AG10803 (cell line): ENCODE measurements around the gene NMNAT3.

Experiments used
- DNase-seq: peaks from one replicate; pipeline ENCODE4 v3.0.0; 2010; ENCODE audit warnings: low read depth
- H3K4me3 ChIP-seq: 2 replicates; pipeline ENCODE4 v1.5.1; 2011; ENCODE audit warnings: mild to moderate bottlenecking, low read length, control low read depth
- TF ChIP-seq, protein P1 (sequence below): conservative IDR thresholded peaks from 2 replicates; pipeline ENCODE4 v1.5.1; 2011; ENCODE audit warnings: mild to moderate bottlenecking, low read length, control low read depth, inconsistent platforms

The NMNAT3 gene

GRCh38 chr3:139654637-139655365 is 23.0 kb downstream of the NMNAT3 start:
- no peak overlapping the region for H3K4me3 ChIP-seq
- no peak for DNase-seq
- TF ChIP-seq, protein P1, sequence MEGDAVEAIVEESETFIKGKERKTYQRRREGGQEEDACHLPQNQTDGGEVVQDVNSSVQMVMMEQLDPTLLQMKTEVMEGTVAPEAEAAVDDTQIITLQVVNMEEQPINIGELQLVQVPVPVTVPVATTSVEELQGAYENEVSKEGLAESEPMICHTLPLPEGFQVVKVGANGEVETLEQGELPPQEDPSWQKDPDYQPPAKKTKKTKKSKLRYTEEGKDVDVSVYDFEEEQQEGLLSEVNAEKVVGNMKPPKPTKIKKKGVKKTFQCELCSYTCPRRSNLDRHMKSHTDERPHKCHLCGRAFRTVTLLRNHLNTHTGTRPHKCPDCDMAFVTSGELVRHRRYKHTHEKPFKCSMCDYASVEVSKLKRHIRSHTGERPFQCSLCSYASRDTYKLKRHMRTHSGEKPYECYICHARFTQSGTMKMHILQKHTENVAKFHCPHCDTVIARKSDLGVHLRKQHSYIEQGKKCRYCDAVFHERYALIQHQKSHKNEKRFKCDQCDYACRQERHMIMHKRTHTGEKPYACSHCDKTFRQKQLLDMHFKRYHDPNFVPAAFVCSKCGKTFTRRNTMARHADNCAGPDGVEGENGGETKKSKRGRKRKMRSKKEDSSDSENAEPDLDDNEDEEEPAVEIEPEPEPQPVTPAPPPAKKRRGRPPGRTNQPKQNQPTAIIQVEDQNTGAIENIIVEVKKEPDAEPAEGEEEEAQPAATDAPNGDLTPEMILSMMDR, result no peak

GRCh38 chr3:139653582-139653981 is 24.2 kb downstream of the NMNAT3 start:
- no peak overlapping the region for H3K4me3 ChIP-seq
- no peak for DNase-seq
- TF ChIP-seq, protein P1, result no peak

DNA sequence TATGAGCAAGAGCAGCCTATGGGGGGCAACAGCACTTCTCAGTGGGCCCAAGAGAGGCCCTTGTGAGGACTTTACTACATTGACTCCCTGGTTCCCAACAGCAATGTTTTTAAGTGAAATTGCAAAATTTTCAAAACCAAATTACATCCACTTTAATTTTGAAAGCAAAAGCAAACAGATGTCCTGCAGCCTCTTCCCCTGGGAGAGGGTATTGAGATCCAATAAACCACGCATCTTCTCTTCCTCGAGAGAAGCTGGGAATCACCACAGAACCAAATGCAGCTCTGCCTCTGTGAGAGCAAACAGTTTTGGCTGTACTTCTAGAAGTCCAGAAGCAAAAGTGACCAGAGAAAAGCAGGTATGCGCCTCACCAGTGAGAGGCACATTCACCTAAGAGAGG is 25.2 kb downstream of the NMNAT3 start:
- no peak overlapping the region for H3K4me3 ChIP-seq
- TF ChIP-seq, protein P1, result no peak
- DNase-seq, result no peak

DNA sequence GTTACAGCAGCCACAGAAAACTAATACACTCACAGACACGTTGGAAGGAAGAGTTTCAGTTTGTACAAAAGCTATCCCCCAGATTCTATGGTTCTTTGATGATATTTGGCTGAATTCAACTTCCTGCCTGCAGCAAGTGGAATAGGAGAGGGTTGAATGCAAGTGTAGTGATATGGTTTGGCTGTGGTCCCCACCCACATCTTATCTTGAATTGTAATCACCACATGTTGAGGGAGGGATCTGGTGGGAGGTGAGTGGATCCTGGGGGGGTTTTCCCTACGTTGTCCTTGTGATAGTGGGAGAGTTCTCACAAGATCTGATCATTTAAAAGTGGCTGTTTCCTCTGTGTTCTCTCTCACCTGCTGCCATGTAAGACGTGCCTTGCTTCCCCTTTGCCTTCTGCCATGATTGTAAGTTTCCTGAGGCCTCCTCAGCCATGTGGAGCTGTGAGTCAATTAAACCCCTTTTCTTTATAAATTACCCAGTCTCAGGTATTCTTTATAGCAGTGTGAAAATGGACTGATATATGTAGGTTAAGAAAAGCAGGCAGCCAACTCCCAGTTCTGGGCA is 29.8 kb downstream of the NMNAT3 start:
- DNase-seq, result no peak
- TF ChIP-seq, protein P1, result no peak
- H3K4me3 ChIP-seq, result no peak overlapping the region

DNA sequence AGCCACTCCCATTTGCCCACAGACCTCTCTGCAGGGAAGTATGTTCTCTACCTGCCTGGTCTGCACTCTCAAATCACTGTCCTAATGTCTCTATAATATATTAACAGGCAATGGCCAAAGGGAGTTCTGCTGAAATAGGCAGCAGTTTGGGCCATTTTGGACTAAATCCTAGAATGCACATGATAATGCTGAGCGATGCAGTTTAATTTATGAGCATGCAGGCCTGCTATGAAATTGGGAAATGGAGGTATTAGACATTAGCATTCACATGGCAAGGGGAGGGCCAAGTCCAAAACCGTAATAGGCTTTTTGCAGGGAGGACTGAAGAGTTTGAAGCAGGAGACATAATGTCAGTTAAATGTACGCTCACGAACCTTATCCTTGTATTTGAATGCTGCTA is 31.3 kb downstream of the NMNAT3 start:
- no peak overlapping the region for H3K4me3 ChIP-seq
- TF ChIP-seq, protein P1, result no peak
- DNase-seq, result no peak

- DNase-seq, result no peak
- no peak overlapping the region for H3K4me3 ChIP-seq
- TF ChIP-seq, protein P1, result no peak
Measured at GRCh38 chr3:139642996-139643395, 34.8 kb downstream of the NMNAT3 start.

DNA sequence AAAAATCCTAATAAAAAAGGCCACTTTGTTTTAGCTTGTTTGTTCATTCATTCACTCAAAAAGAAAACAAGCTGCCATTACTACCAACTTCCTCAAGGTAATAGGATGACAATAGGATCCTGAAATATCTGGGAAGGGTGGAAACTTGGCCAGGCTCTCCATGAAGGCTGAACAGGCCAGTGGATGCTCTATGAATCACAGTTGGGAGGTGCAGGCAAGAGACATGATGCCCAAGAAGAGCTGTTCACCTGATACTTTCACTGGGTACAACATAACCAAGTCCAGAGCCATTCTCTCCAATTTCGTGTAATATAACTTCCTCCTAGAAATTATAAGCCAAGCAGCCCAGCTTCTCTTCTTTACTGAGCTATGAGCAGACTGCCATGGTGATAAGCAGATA is 37.3 kb downstream of the NMNAT3 start:
- H3K4me3 ChIP-seq, result no peak overlapping the region
- TF ChIP-seq, protein P1, result no peak
- DNase-seq, result no peak
